ENCODE results near the gene ANKDD1A. TPM values are rescaled to one million over a fixed set of nuclear protein-coding genes. Genes with fewer than 3 reads are reported as not detected.

The ANKDD1A gene
- total and polyA plus RNA-seq, 2 experiments from 2014 or later = 6.7 to 9.3 TPM

- H3K27me3 Mint-ChIP-seq (ENCODE audit: insufficient read depth, low read depth, poor library complexity) = no peaks in the 10 kb centered on the region
- Histone ChIP-seq H3F3A (replicated peaks; ENCODE audit: low read depth) (no peaks in the 10 kb centered on the region), H3K9me2 (ENCODE audit: insufficient read depth) (no peaks in the 10 kb centered on the region), H3K4me1 (ENCODE audit: insufficient read depth) (no peaks in the 10 kb centered on the region), H3K27me3 (ENCODE audit: insufficient read depth) (no peaks in the 10 kb centered on the region), H3K79me2 (replicated peaks; ENCODE audit: insufficient read depth) (no peaks in the 10 kb centered on the region), H3K36me3 (ENCODE audit: insufficient read depth) (no peaks in the 10 kb centered on the region), H3K27ac (ENCODE audit: low read depth) (no peak overlapping the region), H4K20me1 (replicated peaks; ENCODE audit: insufficient read depth) (no peaks in the 10 kb centered on the region), H3K4me2 (no peak overlapping the region), H2AFZ (no peak overlapping the region), H3K4me3 (no peak overlapping the region)
- H3K4me1 Mint-ChIP-seq = peaks cover 3% of the 10 kb centered on the region
- H3K4me3 Mint-ChIP-seq = no peak overlapping the region
- peak; percentile 36 for DNase-seq (ENCODE audit: low spot score)
- H3K36me3 Mint-ChIP-seq (ENCODE audit: low read depth) = peaks cover 29% of the 10 kb centered on the region
- TF ChIP-seq ZNF114 (CRISPR knock-in tag; IDR thresholded peaks at IDR 0.05) = no peak
- TF ChIP-seq CREB1 (CRISPR knock-in tag; IDR thresholded peaks at IDR 0.05; ENCODE audit: low read depth) = no peak
- TF ChIP-seq ZNF462 (CRISPR knock-in tag; IDR thresholded peaks at IDR 0.05) = no peak
- TF ChIP-seq JUNB (IDR thresholded peaks at IDR 0.05; ENCODE audit: unreplicated experiment) = no peak
- H3K27ac Mint-ChIP-seq = no peak overlapping the region
- peaks cover 3% of the 10 kb centered on the region; the same call in 1 of the 3 replicates for H3K9me3 Mint-ChIP-seq
- peak; percentile 69 for ATAC-seq
Measured at GRCh38 chr15:65006876-65007275, 95.2 kb downstream of the ANKDD1A start.

Other genes with a start within 250 kb of the ANKDD1A start
- gene RBPMS2, start 136.3 kb upstream of the ANKDD1A start, total RNA-seq (2014; rRNA removed; shearing (Covaris generic)) = 36.9 and 53.3 TPM in 2 replicates
- 171 and 179 TPM in 2 replicates for gene RBPMS2, start 136.3 kb upstream of the ANKDD1A start, polyA plus RNA-seq (2016; fragmentation: Nextera tagmentation; extraction: Ambion mirVana)
- 193 and 200 TPM in 2 replicates for gene PIF1, start 86.3 kb upstream of the ANKDD1A start, total RNA-seq (2014; rRNA removed; shearing (Covaris generic))
- gene PIF1, start 86.3 kb upstream of the ANKDD1A start, polyA plus RNA-seq (2016; fragmentation: Nextera tagmentation; extraction: Ambion mirVana) = 106 and 116 TPM in 2 replicates
- gene PLEKHO2, start 70.0 kb upstream of the ANKDD1A start, total RNA-seq (2014; rRNA removed; shearing (Covaris generic)) = 27.8 and 29.4 TPM in 2 replicates
- 9.0 TPM in 2 replicates for gene PLEKHO2, start 70.0 kb upstream of the ANKDD1A start, polyA plus RNA-seq (2016; fragmentation: Nextera tagmentation; extraction: Ambion mirVana)
- 86.6 and 102 TPM in 2 replicates for gene SPG21, start 78.0 kb downstream of the ANKDD1A start, total RNA-seq (2014; rRNA removed; shearing (Covaris generic))
- gene SPG21, start 78.0 kb downstream of the ANKDD1A start, polyA plus RNA-seq (2016; fragmentation: Nextera tagmentation; extraction: Ambion mirVana) = 79.4 and 81.0 TPM in 2 replicates
- gene MTFMT, start 117.7 kb downstream of the ANKDD1A start, total RNA-seq (2014; rRNA removed; shearing (Covaris generic)) = 25.3 and 36.0 TPM in 2 replicates
- gene MTFMT, start 117.7 kb downstream of the ANKDD1A start, polyA plus RNA-seq (2016; fragmentation: Nextera tagmentation; extraction: Ambion mirVana) = 18.9 and 19.0 TPM in 2 replicates
- not detected in 2 replicates for gene SLC51B, start 133.5 kb downstream of the ANKDD1A start, total RNA-seq (2014; rRNA removed; shearing (Covaris generic))
- gene SLC51B, start 133.5 kb downstream of the ANKDD1A start, polyA plus RNA-seq (2016; fragmentation: Nextera tagmentation; extraction: Ambion mirVana) = not detected in 2 replicates
- 20.1 and 27.7 TPM in 2 replicates for gene RASL12, start 156.1 kb downstream of the ANKDD1A start, total RNA-seq (2014; rRNA removed; shearing (Covaris generic))
- 4.5 and 5.4 TPM in 2 replicates for gene RASL12, start 156.1 kb downstream of the ANKDD1A start, polyA plus RNA-seq (2016; fragmentation: Nextera tagmentation; extraction: Ambion mirVana)
- gene KBTBD13, start 164.8 kb downstream of the ANKDD1A start, total RNA-seq (2014; rRNA removed; shearing (Covaris generic)) = not detected in 2 replicates
- gene KBTBD13, start 164.8 kb downstream of the ANKDD1A start, polyA plus RNA-seq (2016; fragmentation: Nextera tagmentation; extraction: Ambion mirVana) = 0.09 TPM in 1 of 2 replicates, not detected in the other
- 1.4 and 1.5 TPM in 2 replicates for gene UBAP1L, start 203.3 kb downstream of the ANKDD1A start, total RNA-seq (2014; rRNA removed; shearing (Covaris generic))
- gene UBAP1L, start 203.3 kb downstream of the ANKDD1A start, polyA plus RNA-seq (2016; fragmentation: Nextera tagmentation; extraction: Ambion mirVana) = 0.47 and 0.53 TPM in 2 replicates
- gene PDCD7, start 221.9 kb downstream of the ANKDD1A start, total RNA-seq (2014; rRNA removed; shearing (Covaris generic)) = 16.5 and 21.2 TPM in 2 replicates
- 16.8 and 18.9 TPM in 2 replicates for gene PDCD7, start 221.9 kb downstream of the ANKDD1A start, polyA plus RNA-seq (2016; fragmentation: Nextera tagmentation; extraction: Ambion mirVana)

Data from GM23338 (cell line).